DOHH2 (cell line): ENCODE measurements around the gene ANKS1B.
A peak's percentile ranks its signal among the peaks of the same experiment; 100 is the strongest.

Experiments
- H3F3A ChIP-seq: fragments of 200-600 bp; sonication (generic), shearing (Covaris generic); 2 replicates; pipeline ENCODE4 v1.6.0; 2016; ENCODE audit warnings: antibody characterized with exemption, mild to moderate bottlenecking; ENCODE audit not compliant: control insufficient read depth, insufficient read depth
- H3K27ac ChIP-seq: fragments of 200-600 bp; sonication (generic); 2 replicates; pipeline ENCODE4 v1.5.1; 2014; ENCODE audit warnings: low read depth, mild to moderate bottlenecking, low read length, moderate library complexity
- H3K27me3 ChIP-seq: fragments of 200-600 bp; sonication (generic); 2 replicates; pipeline ENCODE4 v1.6.1; 2014; ENCODE audit warnings: mild to moderate bottlenecking, low read length, mixed read lengths; ENCODE audit not compliant: control insufficient read depth
- H3K36me3 ChIP-seq: fragments of 200-600 bp; sonication (generic); 2 replicates; pipeline ENCODE4 v1.6.1; 2014; ENCODE audit warnings: mild to moderate bottlenecking, low read length, moderate library complexity, mixed read lengths; ENCODE audit not compliant: control insufficient read depth
- H3K4me1 ChIP-seq: fragments of 200-600 bp; sonication (generic); 2 replicates; pipeline ENCODE4 v1.6.1; 2014; ENCODE audit warnings: mild to moderate bottlenecking, low read length, mixed read lengths; ENCODE audit not compliant: control insufficient read depth
- H3K4me2 ChIP-seq: fragments of 200-600 bp; sonication (generic); 2 replicates; pipeline ENCODE4 v1.6.0; 2014; ENCODE audit warnings: mild to moderate bottlenecking, low read length, moderate library complexity
- H3K4me3 ChIP-seq: fragments of 200-600 bp; sonication (generic); 2 replicates; pipeline ENCODE4 v1.5.1; 2014; ENCODE audit warnings: mild to moderate bottlenecking, low read length, mixed read lengths
- H3K79me2 ChIP-seq: fragments of 200-600 bp; sonication (generic); 2 replicates; pipeline ENCODE4 v1.6.1; 2014; ENCODE audit warnings: mild to moderate bottlenecking, low read length, mixed read lengths; ENCODE audit not compliant: control insufficient read depth
- H3K9me2 ChIP-seq: fragments of 200-600 bp; sonication (generic); replicated peaks from 2 replicates; pipeline ENCODE4 v1.6.1; 2014; ENCODE audit warnings: mild to moderate bottlenecking, low read length, mixed read lengths; ENCODE audit not compliant: control insufficient read depth
- H3K9me3 ChIP-seq: fragments of 200-600 bp; sonication (generic); 2 replicates; pipeline ENCODE4 v1.6.1; 2014; ENCODE audit warnings: antibody characterized with exemption, low read length, mixed read lengths; ENCODE audit not compliant: control insufficient read depth, insufficient read depth
- H4K20me1 ChIP-seq: fragments of 200-600 bp; sonication (generic); 2 replicates; pipeline ENCODE4 v1.6.0; 2014; ENCODE audit warnings: low read depth, mild to moderate bottlenecking, antibody characterized with exemption, low read length, moderate library complexity; ENCODE audit not compliant: control insufficient read depth, insufficient read depth
- CTCF ChIP-seq: fragments of 200-600 bp; sonication (generic); IDR thresholded peaks from one replicate; pipeline ENCODE4 v1.5.1; 2014; ENCODE audit warnings: antibody characterized with exemption, mild to moderate bottlenecking, low read depth, low read length; ENCODE audit not compliant: poor library complexity, severe bottlenecking
- EZH2phosphoT487 ChIP-seq: fragments of 200-600 bp; sonication (generic); IDR thresholded peaks from 2 replicates; pipeline ENCODE4 v1.6.1; 2017; ENCODE audit warnings: borderline replicate concordance, mild to moderate bottlenecking, antibody characterized with exemption, low read length, moderate library complexity, mixed read lengths

ANKS1B gene

GRCh38 chr12:98861251-98861650 lies 1123.5 kb downstream of the ANKS1B start:
- no peak overlapping the region for H3K4me3 ChIP-seq
- peaks cover 5% of the 10 kb centered on the region for H3K27me3 ChIP-seq
- H3K27ac ChIP-seq = no peak overlapping the region
- no peaks in the 10 kb centered on the region for H3K4me1 ChIP-seq
- H3F3A ChIP-seq = no peaks in the 10 kb centered on the region
- TF ChIP-seq EZH2phosphoT487 (no peak), CTCF (peak; percentile 12)
- no peaks in the 10 kb centered on the region for H3K9me3 ChIP-seq
- no peaks in the 10 kb centered on the region for H3K9me2 ChIP-seq
- H3K36me3 ChIP-seq = no peaks in the 10 kb centered on the region
- no peaks in the 10 kb centered on the region for H3K79me2 ChIP-seq
- H4K20me1 ChIP-seq = no peaks in the 10 kb centered on the region
- H3K4me2 ChIP-seq = no peak overlapping the region

GRCh38 chr12:98856897-98857540 lies 1127.7 kb downstream of the ANKS1B start:
- Histone ChIP-seq H4K20me1 (no peaks in the 10 kb centered on the region), H3K4me1 (no peaks in the 10 kb centered on the region), H3K27ac (no peak overlapping the region), H3K9me2 (no peaks in the 10 kb centered on the region), H3K4me2 (no peak overlapping the region), H3K9me3 (no peaks in the 10 kb centered on the region), H3K4me3 (no peak overlapping the region), H3K36me3 (no peaks in the 10 kb centered on the region), H3K79me2 (no peaks in the 10 kb centered on the region), H3K27me3 (peaks cover 5% of the 10 kb centered on the region), H3F3A (no peaks in the 10 kb centered on the region)
- TF ChIP-seq CTCF (no peak), EZH2phosphoT487 (no peak)

- H3K27me3 ChIP-seq = no peaks in the 10 kb centered on the region
- H3K4me3 ChIP-seq = no peak overlapping the region
- no peak for TF ChIP-seq EZH2phosphoT487
- no peak for TF ChIP-seq CTCF
- no peaks in the 10 kb centered on the region for H3K4me1 ChIP-seq
- H3K4me2 ChIP-seq = no peak overlapping the region
- H3K9me3 ChIP-seq = no peaks in the 10 kb centered on the region
- no peaks in the 10 kb centered on the region for H3K79me2 ChIP-seq
- no peaks in the 10 kb centered on the region for H3K36me3 ChIP-seq
- H4K20me1 ChIP-seq = no peaks in the 10 kb centered on the region
- no peaks in the 10 kb centered on the region for H3K9me2 ChIP-seq
- H3F3A ChIP-seq = no peaks in the 10 kb centered on the region
- H3K27ac ChIP-seq = no peak overlapping the region
Observed at GRCh38 chr12:98852181-98852580, 1132.6 kb downstream of the ANKS1B start.
